PC-3 (cell line): ENCODE data around the gene POU2F1.

Experiments used
- EZH2 ChIP-seq: fragments of 300-600 bp; sonication (generic); IDR thresholded peaks from one replicate; pipeline ENCODE4 v1.6.1; 2017; ENCODE audit warnings: antibody characterized with exemption, mild to moderate bottlenecking, low read length; ENCODE audit not compliant: unreplicated experiment
- TF ChIP-seq, protein P1 (sequence below): fragments of 300-600 bp; sonication (generic); conservative IDR thresholded peaks from 2 replicates; pipeline ENCODE4 v1.5.1; 2017; ENCODE audit warnings: antibody characterized with exemption, low read depth, mild to moderate bottlenecking, low read length

- TF ChIP-seq EZH2 = no peak
- TF ChIP-seq, protein P1, sequence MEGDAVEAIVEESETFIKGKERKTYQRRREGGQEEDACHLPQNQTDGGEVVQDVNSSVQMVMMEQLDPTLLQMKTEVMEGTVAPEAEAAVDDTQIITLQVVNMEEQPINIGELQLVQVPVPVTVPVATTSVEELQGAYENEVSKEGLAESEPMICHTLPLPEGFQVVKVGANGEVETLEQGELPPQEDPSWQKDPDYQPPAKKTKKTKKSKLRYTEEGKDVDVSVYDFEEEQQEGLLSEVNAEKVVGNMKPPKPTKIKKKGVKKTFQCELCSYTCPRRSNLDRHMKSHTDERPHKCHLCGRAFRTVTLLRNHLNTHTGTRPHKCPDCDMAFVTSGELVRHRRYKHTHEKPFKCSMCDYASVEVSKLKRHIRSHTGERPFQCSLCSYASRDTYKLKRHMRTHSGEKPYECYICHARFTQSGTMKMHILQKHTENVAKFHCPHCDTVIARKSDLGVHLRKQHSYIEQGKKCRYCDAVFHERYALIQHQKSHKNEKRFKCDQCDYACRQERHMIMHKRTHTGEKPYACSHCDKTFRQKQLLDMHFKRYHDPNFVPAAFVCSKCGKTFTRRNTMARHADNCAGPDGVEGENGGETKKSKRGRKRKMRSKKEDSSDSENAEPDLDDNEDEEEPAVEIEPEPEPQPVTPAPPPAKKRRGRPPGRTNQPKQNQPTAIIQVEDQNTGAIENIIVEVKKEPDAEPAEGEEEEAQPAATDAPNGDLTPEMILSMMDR = no peak
Measured at GRCh38 chr1:167294528-167294927, 73.8 kb downstream of the POU2F1 start.
